ENCODE measurements around the gene ACOT7.
A peak's percentile ranks its signal among the peaks of the same experiment; 100 is the strongest.

Gene ACOT7

GRCh38 chr1:6262555-6263420 is 130.8 kb downstream of the ACOT7 start:
- no peak overlapping the region for H3K27ac ChIP-seq (ENCODE audit: low read depth in 2 of 2, low read length in 2 of 2)
- H3K4me1 ChIP-seq (ENCODE audit: control insufficient read depth in 2 of 2, insufficient read depth in 2 of 2, low read length in 2 of 2): peaks cover 3 to 16% of the 10 kb centered on the region in 2 donors
- H3K4me3 ChIP-seq (ENCODE audit: low read length in 2 of 2): no peak overlapping the region
- peaks cover 0 to 4% of the 10 kb centered on the region in 2 donors for H3K27me3 ChIP-seq (ENCODE audit: control insufficient read depth in 2 of 2, insufficient read depth in 2 of 2, low read length in 2 of 2)
- H3K9ac ChIP-seq (ENCODE audit: low read depth in 1 of 2, low read length in 2 of 2): no peak overlapping the region
- H3K9me3 ChIP-seq (ENCODE audit: control insufficient read depth in 2 of 2, low read length in 2 of 2): no peaks in the 10 kb centered on the region
- peaks cover 0 to 10% of the 10 kb centered on the region in 2 donors for H3K36me3 ChIP-seq (ENCODE audit: control insufficient read depth in 2 of 2, insufficient read depth in 2 of 2, low read length in 2 of 2)

- peaks cover 0 to 4% of the 10 kb centered on the region in 2 donors for H3K27me3 ChIP-seq (ENCODE audit: control insufficient read depth in 2 of 2, insufficient read depth in 2 of 2, low read length in 2 of 2)
- peaks cover 0 to 10% of the 10 kb centered on the region in 2 donors for H3K36me3 ChIP-seq (ENCODE audit: control insufficient read depth in 2 of 2, insufficient read depth in 2 of 2, low read length in 2 of 2)
- H3K9me3 ChIP-seq (ENCODE audit: control insufficient read depth in 2 of 2, low read length in 2 of 2): no peaks in the 10 kb centered on the region
- H3K27ac ChIP-seq (ENCODE audit: low read depth in 2 of 2, low read length in 2 of 2): peak overlapping the region in 1 of 2 donors; percentile 61
- peak overlapping the region in 1 of 2 donors; percentile 44 for H3K4me3 ChIP-seq (ENCODE audit: low read length in 2 of 2)
- peaks cover 3 to 16% of the 10 kb centered on the region in 2 donors for H3K4me1 ChIP-seq (ENCODE audit: control insufficient read depth in 2 of 2, insufficient read depth in 2 of 2, low read length in 2 of 2)
- peak overlapping the region in 1 of 2 donors; percentile 59 for H3K9ac ChIP-seq (ENCODE audit: low read depth in 1 of 2, low read length in 2 of 2)
Measured at GRCh38 chr1:6261615-6261995, 132.0 kb downstream of the ACOT7 start.

- H3K27ac ChIP-seq (ENCODE audit: low read depth in 2 of 2, low read length in 2 of 2): peak within 1 kb of the TSS; percentile 61 to 63
Measured at GRCh38 chr1:6260961-6261614, 132.5 kb downstream of the ACOT7 start, which contains the start of gene GPR153. Gene GPR153, minus strand, starts transcription at chr1:6261098. Its CDS starts 6,193 bp downstream, at chr1:6254905.

GRCh38 chr1:6260433-6260934 is 133.1 kb downstream of the ACOT7 start:
- Histone ChIP-seq H3K36me3 (ENCODE audit: control insufficient read depth in 2 of 2, insufficient read depth in 2 of 2, low read length in 2 of 2) (peaks cover 0 to 8% of the 10 kb centered on the region in 2 donors), H3K4me1 (ENCODE audit: control insufficient read depth in 2 of 2, insufficient read depth in 2 of 2, low read length in 2 of 2) (peaks cover 3 to 16% of the 10 kb centered on the region in 2 donors), H3K9me3 (ENCODE audit: control insufficient read depth in 2 of 2, low read length in 2 of 2) (no peaks in the 10 kb centered on the region), H3K27me3 (ENCODE audit: control insufficient read depth in 2 of 2, insufficient read depth in 2 of 2, low read length in 2 of 2) (peaks cover 0 to 4% of the 10 kb centered on the region in 2 donors), H3K4me3 (ENCODE audit: low read length in 2 of 2) (peak overlapping the region; percentile 52 to 57), H3K27ac (ENCODE audit: low read depth in 2 of 2, low read length in 2 of 2) (peak overlapping the region; percentile 42 to 52), H3K9ac (ENCODE audit: low read depth in 1 of 2, low read length in 2 of 2) (peak overlapping the region in 1 of 2 donors; percentile 64)

More at GRCh38 chr1:6260961-6261614, 132.5 kb downstream of the ACOT7 start, which contains the start of gene GPR153:
- Histone ChIP-seq H3K36me3 (ENCODE audit: control insufficient read depth in 2 of 2, insufficient read depth in 2 of 2, low read length in 2 of 2) (peaks cover 0 to 8% of the 10 kb centered on the region in 2 donors), H3K4me3 (ENCODE audit: low read length in 2 of 2) (peak within 1 kb of the TSS; percentile 52 to 57), H3K4me1 (ENCODE audit: control insufficient read depth in 2 of 2, insufficient read depth in 2 of 2, low read length in 2 of 2) (peaks cover 3 to 16% of the 10 kb centered on the region in 2 donors), H3K9ac (ENCODE audit: low read depth in 1 of 2, low read length in 2 of 2) (peak within 1 kb of the TSS in 1 of 2 donors; percentile 64), H3K9me3 (ENCODE audit: control insufficient read depth in 2 of 2, low read length in 2 of 2) (no peaks in the 10 kb centered on the region), H3K27me3 (ENCODE audit: control insufficient read depth in 2 of 2, insufficient read depth in 2 of 2, low read length in 2 of 2) (peaks cover 0 to 4% of the 10 kb centered on the region in 2 donors)

GRCh38 chr1:6259491-6260362 is 133.8 kb downstream of the ACOT7 start:
- Histone ChIP-seq H3K27me3 (ENCODE audit: control insufficient read depth in 2 of 2, insufficient read depth in 2 of 2, low read length in 2 of 2) (peaks cover 0 to 4% of the 10 kb centered on the region in 2 donors), H3K4me1 (ENCODE audit: control insufficient read depth in 2 of 2, insufficient read depth in 2 of 2, low read length in 2 of 2) (peaks cover 3 to 16% of the 10 kb centered on the region in 2 donors), H3K9me3 (ENCODE audit: control insufficient read depth in 2 of 2, low read length in 2 of 2) (no peaks in the 10 kb centered on the region), H3K36me3 (ENCODE audit: control insufficient read depth in 2 of 2, insufficient read depth in 2 of 2, low read length in 2 of 2) (peaks cover 0 to 8% of the 10 kb centered on the region in 2 donors), H3K27ac (ENCODE audit: low read depth in 2 of 2, low read length in 2 of 2) (peak overlapping the region in 1 of 2 donors; percentile 42), H3K4me3 (ENCODE audit: low read length in 2 of 2) (peak overlapping the region; percentile 37 to 57), H3K9ac (ENCODE audit: low read depth in 1 of 2, low read length in 2 of 2) (peak overlapping the region in 1 of 2 donors; percentile 48)

GRCh38 chr1:6258675-6259074 is 134.9 kb downstream of the ACOT7 start:
- H3K27me3 ChIP-seq (ENCODE audit: control insufficient read depth in 2 of 2, insufficient read depth in 2 of 2, low read length in 2 of 2): peaks cover 0 to 4% of the 10 kb centered on the region in 2 donors
- no peak overlapping the region for H3K4me3 ChIP-seq (ENCODE audit: low read length in 2 of 2)
- no peaks in the 10 kb centered on the region for H3K9me3 ChIP-seq (ENCODE audit: control insufficient read depth in 2 of 2, low read length in 2 of 2)
- H3K36me3 ChIP-seq (ENCODE audit: control insufficient read depth in 2 of 2, insufficient read depth in 2 of 2, low read length in 2 of 2): peaks cover 2 to 5% of the 10 kb centered on the region in 2 donors
- peaks cover 3 to 16% of the 10 kb centered on the region in 2 donors for H3K4me1 ChIP-seq (ENCODE audit: control insufficient read depth in 2 of 2, insufficient read depth in 2 of 2, low read length in 2 of 2)
- H3K27ac ChIP-seq (ENCODE audit: low read depth in 2 of 2, low read length in 2 of 2): no peak overlapping the region
- H3K9ac ChIP-seq (ENCODE audit: low read depth in 1 of 2, low read length in 2 of 2): no peak overlapping the region

GRCh38 chr1:6257541-6258069 is 136.0 kb downstream of the ACOT7 start:
- H3K4me1 ChIP-seq (ENCODE audit: control insufficient read depth in 2 of 2, insufficient read depth in 2 of 2, low read length in 2 of 2): peaks cover 3 to 14% of the 10 kb centered on the region in 2 donors
- H3K36me3 ChIP-seq (ENCODE audit: control insufficient read depth in 2 of 2, insufficient read depth in 2 of 2, low read length in 2 of 2): peaks cover 0 to 5% of the 10 kb centered on the region in 2 donors
- H3K9ac ChIP-seq (ENCODE audit: low read depth in 1 of 2, low read length in 2 of 2): no peak overlapping the region
- no peak overlapping the region for H3K27ac ChIP-seq (ENCODE audit: low read depth in 2 of 2, low read length in 2 of 2)
- H3K4me3 ChIP-seq (ENCODE audit: low read length in 2 of 2): no peak overlapping the region
- no peaks in the 10 kb centered on the region for H3K9me3 ChIP-seq (ENCODE audit: control insufficient read depth in 2 of 2, low read length in 2 of 2)
- peaks cover 0 to 4% of the 10 kb centered on the region in 2 donors for H3K27me3 ChIP-seq (ENCODE audit: control insufficient read depth in 2 of 2, insufficient read depth in 2 of 2, low read length in 2 of 2)

- Histone ChIP-seq H3K9me3 (ENCODE audit: control insufficient read depth in 2 of 2, low read length in 2 of 2) (no peaks in the 10 kb centered on the region), H3K27ac (ENCODE audit: low read depth in 2 of 2, low read length in 2 of 2) (no peak overlapping the region), H3K9ac (ENCODE audit: low read depth in 1 of 2, low read length in 2 of 2) (no peak overlapping the region), H3K27me3 (ENCODE audit: control insufficient read depth in 2 of 2, insufficient read depth in 2 of 2, low read length in 2 of 2) (peaks cover 0 to 4% of the 10 kb centered on the region in 2 donors), H3K4me1 (ENCODE audit: control insufficient read depth in 2 of 2, insufficient read depth in 2 of 2, low read length in 2 of 2) (peaks cover 3 to 12% of the 10 kb centered on the region in 2 donors), H3K4me3 (ENCODE audit: low read length in 2 of 2) (no peak overlapping the region), H3K36me3 (ENCODE audit: control insufficient read depth in 2 of 2, insufficient read depth in 2 of 2, low read length in 2 of 2) (peaks cover 0 to 5% of the 10 kb centered on the region in 2 donors)
Measured at GRCh38 chr1:6256645-6257044, 136.9 kb downstream of the ACOT7 start.

- Histone ChIP-seq H3K9ac (ENCODE audit: low read depth in 1 of 2, low read length in 2 of 2) (no peak overlapping the region), H3K27me3 (ENCODE audit: control insufficient read depth in 2 of 2, insufficient read depth in 2 of 2, low read length in 2 of 2) (peaks cover 12 to 13% of the 10 kb centered on the region in 2 donors), H3K36me3 (ENCODE audit: control insufficient read depth in 2 of 2, insufficient read depth in 2 of 2, low read length in 2 of 2) (peaks cover 0 to 5% of the 10 kb centered on the region in 2 donors)
Measured at GRCh38 chr1:6254691-6255090, 138.9 kb downstream of the ACOT7 start.

More at GRCh38 chr1:6254691-6255090, 138.9 kb downstream of the ACOT7 start:
- H3K9me3 ChIP-seq (ENCODE audit: control insufficient read depth in 2 of 2, low read length in 2 of 2): no peaks in the 10 kb centered on the region
- H3K4me3 ChIP-seq (ENCODE audit: low read length in 2 of 2): no peak overlapping the region
- H3K27ac ChIP-seq (ENCODE audit: low read depth in 2 of 2, low read length in 2 of 2): no peak overlapping the region
- peaks cover 7 to 10% of the 10 kb centered on the region in 2 donors for H3K4me1 ChIP-seq (ENCODE audit: control insufficient read depth in 2 of 2, insufficient read depth in 2 of 2, low read length in 2 of 2)

All from mucosa of rectum (tissue), 2 donors.